C4-2B (cell line): Measurements from ENCODE around the gene BLMH.

Experiments
- H3K27ac ChIP-seq: fragments of 450-650 bp; 2 replicates; pipeline ENCODE4 v1.5.1; 2017
- ZFX ChIP-seq: fragments of 450-650 bp; IDR thresholded peaks from 2 replicates; pipeline ENCODE4 v1.6.1; 2017
- TF ChIP-seq, protein P1 (sequence below): fragments of 450-650 bp; conservative IDR thresholded peaks from 2 replicates; pipeline ENCODE4 v1.5.1; 2017; ENCODE audit warnings: mild to moderate bottlenecking

The BLMH gene

DNA sequence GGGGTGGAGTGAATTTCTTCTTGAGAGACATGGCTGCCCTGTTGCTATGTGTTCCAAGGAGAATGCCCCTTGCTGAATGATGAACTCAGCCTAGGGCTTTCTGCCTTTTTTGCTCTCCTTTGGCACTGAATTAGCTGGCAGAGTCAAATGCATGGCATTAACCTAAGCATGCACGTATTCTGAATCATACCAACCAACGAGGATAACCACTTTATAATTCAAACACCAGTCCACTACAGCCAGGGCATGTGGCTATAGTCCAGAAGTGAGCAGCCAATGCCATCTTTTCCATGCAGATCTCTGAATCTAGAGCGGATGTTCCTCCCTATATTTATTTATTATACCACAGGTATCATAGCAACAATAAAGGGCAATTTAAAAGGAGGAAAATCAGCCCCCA lies 26.4 kb upstream of the BLMH start:
- TF ChIP-seq, protein P1, sequence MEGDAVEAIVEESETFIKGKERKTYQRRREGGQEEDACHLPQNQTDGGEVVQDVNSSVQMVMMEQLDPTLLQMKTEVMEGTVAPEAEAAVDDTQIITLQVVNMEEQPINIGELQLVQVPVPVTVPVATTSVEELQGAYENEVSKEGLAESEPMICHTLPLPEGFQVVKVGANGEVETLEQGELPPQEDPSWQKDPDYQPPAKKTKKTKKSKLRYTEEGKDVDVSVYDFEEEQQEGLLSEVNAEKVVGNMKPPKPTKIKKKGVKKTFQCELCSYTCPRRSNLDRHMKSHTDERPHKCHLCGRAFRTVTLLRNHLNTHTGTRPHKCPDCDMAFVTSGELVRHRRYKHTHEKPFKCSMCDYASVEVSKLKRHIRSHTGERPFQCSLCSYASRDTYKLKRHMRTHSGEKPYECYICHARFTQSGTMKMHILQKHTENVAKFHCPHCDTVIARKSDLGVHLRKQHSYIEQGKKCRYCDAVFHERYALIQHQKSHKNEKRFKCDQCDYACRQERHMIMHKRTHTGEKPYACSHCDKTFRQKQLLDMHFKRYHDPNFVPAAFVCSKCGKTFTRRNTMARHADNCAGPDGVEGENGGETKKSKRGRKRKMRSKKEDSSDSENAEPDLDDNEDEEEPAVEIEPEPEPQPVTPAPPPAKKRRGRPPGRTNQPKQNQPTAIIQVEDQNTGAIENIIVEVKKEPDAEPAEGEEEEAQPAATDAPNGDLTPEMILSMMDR = no peak
- no peak for TF ChIP-seq ZFX

DNA sequence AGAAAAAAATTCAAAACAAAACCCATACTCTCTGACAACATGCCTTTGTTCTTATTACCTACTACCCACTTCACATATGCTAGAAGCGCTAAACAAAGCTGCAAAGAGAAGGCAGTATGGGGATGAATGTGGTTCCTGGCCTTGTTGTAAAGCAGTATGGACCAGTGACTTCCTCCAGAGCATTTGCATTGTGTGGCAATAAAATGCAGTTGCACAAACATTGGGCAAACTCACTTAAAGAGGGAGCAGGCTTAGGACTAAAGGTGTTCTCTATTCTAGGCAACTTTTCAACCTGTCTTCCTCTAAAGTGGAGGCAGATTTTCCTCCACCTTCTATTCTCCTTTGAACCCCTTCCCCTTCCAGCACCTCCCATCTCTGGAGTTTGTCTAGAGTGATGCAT lies 25.0 kb upstream of the BLMH start:
- no peak overlapping the region for H3K27ac ChIP-seq
- no peak for TF ChIP-seq ZFX
- TF ChIP-seq, protein P1 = no peak

More for the DNA sequence above, 26.4 kb upstream of the BLMH start:
- H3K27ac ChIP-seq = no peak overlapping the region

- no peak for TF ChIP-seq ZFX
- TF ChIP-seq, protein P1 = no peak
Measured at GRCh38 chr17:30315106-30315505, 23.4 kb upstream of the BLMH start.

GRCh38 chr17:30314474-30314873 lies 22.7 kb upstream of the BLMH start:
- TF ChIP-seq, protein P1 = no peak
- TF ChIP-seq ZFX = no peak
- H3K27ac ChIP-seq = no peak overlapping the region

More at GRCh38 chr17:30315106-30315505, 23.4 kb upstream of the BLMH start:
- H3K27ac ChIP-seq = no peak overlapping the region

DNA sequence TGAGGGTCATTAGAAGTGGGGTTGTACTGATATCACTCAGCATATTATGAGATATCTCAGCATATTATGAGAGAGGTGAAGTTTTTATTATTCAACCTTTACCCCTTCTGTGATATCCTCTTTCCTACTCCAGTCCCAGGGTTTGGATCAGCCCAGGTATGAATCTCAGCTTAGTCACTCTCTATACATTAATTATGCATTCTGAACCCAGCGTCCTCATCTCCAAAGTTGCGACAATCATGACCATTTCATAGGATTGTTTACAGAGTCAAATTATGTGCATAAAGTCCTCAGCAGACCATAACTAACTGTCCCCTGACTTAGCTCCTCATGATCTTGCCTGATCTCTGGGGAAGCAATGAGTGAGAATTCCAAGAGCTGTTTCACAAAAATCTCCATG lies 20.5 kb upstream of the BLMH start:
- no peak overlapping the region for H3K27ac ChIP-seq
- no peak for TF ChIP-seq ZFX
- TF ChIP-seq, protein P1 = no peak

DNA sequence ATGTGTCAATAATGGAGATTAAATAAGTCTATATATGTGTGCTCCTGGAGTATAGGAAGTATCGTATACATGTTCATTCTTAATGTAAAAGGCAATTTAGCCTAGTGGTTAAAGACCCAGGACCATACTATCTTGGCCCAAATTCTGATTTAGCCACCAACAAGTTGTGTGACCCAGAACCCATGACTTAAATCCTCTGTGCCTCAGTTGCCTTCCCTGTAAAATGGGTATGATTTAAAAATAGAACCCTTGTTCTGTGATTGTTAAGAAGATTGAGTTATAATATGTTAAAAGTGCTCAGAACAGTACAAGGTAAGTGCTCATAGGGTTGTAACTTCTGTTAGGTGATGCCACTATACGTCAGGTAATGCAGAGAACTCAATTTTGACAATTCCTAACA lies 18.8 kb upstream of the BLMH start:
- TF ChIP-seq, protein P1 = no peak
- TF ChIP-seq ZFX = no peak
- H3K27ac ChIP-seq = no peak overlapping the region

DNA sequence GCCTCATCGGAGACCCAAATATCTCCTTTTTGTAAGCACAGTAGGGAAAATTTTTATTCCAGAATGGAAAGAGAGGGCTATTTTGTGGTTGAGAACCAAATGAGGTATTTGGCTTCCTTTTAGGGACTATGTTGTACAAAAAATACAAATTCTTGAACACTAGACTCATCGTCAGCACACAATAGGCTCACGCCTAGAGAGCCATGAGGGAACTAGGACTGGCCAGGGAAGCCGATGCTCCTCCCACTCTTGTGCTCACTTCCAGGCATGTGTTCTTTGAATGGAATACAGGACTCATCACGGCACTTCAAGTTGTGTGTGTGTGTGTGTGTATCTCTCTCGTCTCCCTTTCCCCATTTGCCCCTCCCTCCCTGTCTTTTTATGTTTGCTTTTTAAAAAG lies 17.8 kb upstream of the BLMH start:
- no peak overlapping the region for H3K27ac ChIP-seq
- no peak for TF ChIP-seq ZFX
- TF ChIP-seq, protein P1 = no peak
